NCI-H2081 treated with DMSO at 0.1 percent for 48 hours (cell line): ENCODE measurements around the gene CDK15.
A peak's percentile ranks its signal among the peaks of the same experiment; 100 is the strongest.

Source experiments
- DNase-seq: peaks from one replicate; lab custom pipeline; 2025; lab: John Stamatoyannopoulos, UW

Gene CDK15

DNA sequence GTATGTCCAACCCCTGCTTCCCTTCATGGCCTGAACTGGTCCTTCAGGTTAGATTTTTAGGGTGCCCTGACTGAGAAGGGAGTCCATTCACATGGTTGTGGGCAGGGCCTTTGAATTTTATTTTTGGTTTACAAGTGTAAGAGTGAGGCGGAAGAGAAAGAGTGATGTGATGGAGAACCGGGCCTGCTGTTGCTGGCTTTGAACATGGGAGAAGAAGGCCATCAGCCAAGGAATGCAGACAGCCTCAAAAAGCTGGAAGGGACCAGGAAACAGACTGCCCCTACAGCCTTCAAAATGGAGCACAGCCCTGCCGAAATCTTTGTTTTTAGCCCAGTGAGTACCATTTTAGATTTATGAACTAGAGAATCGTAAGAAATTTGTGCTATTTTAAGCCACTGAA, 105.0 kb downstream of the CDK15 start:
- no peak for DNase-seq

DNA sequence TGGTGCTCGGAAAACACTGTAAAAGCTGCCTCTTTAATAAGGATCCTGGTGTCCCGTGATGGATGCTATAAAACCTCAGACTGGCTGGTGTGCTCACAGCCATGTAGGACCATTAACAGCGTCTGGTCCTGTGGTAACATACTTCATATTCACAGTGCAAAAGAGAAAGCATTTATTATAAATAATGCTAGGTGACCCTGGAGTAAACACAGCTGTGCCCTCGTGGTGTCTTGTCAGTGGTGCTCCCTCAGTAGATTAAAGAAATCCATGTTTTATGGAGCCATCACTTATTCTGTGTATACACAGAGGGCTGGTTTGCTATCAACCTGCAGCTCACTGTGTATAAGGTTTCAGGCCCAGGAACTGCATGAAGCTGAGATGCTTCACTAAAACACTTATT, 106.9 kb downstream of the CDK15 start:
- DNase-seq = no peak

DNA sequence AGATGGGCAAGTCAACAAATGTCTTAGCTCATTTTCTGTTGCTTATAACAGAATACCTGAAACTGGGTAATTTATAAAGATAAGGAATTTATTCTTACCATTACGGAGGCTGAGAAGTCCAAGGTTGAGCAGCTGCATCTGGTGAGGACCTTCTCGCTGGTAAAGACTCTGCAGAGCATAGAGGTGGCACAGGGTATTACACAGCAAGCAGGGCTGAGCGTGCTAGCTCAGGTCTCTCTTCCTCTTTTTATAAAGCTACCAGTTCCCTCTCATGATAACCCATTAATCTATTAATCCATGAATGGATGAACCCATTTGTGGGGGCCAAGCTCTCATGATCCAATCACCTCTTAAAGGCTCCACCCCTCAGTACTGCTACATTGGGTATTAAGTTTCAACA, 109.1 kb downstream of the CDK15 start:
- no peak for DNase-seq

DNA sequence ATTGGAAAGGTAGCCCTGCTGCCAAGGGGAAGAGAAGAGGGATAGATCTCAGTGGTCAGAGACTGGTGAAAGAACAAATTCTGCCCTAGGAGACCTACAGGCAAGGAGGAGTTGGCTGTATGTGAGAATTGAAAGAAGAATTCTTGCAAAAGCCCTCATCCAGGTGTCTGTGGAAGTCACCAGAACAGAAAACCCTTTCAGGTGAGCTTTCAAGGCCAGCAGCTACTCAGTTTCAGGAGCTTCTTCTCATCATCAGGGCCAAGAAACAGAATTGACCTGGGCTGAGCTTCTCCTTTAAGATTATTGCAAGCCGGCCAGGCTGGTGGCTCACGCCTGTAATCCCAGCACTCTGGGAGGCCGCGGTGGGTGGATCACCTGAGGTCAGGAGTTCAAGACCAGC, 110.2 kb downstream of the CDK15 start:
- DNase-seq = no peak

DNA sequence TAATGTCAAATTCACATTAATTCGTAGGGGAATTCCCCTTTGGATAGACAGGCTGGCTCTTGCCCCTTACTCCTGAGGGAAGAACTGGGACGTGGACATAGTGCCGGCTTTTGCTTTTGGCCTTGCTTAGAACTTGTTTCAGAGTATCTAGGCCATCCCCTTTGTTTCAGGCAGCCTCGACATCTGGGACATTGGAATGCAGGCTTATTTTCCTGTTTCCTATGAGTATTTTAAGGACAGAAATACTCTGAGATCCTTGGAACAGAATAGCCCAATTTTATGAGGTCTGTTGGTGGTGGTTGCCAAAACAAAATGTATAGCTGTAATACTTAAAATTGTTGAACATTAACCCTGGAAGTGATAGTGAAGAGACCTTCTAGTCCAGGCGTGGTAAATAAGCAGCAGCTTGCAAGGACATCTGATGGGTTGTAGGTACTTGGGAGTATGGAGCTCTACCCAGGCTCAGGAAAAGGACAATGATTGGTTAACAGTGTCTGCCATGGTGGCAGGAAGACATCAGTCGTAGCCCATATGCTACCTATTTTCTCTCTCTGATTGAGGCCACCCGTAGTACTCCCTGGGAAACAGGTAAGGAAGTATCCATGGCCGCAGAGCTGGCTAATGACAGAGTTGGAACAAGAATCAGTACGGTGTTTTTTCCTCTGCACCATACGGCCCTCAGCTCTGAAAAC, 112.4 kb downstream of the CDK15 start:
- DNase-seq = no peak

DNA sequence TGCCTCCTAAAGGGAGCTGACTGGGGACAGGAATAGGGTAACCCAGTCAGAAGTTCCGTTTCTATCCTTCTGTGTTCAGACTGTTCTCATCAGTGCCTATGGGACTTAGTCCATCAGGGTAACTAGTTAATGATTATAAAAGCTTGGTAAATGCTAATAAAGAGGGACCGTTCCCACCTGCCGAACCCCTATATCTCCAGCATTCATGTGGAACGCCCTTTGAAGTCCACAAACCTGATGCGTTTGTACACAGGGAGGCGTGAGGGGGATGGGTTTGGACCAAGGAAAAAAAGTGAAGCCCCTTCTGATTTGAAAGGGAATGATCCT, 112.9 kb downstream of the CDK15 start:
- DNase-seq = no peak

DNA sequence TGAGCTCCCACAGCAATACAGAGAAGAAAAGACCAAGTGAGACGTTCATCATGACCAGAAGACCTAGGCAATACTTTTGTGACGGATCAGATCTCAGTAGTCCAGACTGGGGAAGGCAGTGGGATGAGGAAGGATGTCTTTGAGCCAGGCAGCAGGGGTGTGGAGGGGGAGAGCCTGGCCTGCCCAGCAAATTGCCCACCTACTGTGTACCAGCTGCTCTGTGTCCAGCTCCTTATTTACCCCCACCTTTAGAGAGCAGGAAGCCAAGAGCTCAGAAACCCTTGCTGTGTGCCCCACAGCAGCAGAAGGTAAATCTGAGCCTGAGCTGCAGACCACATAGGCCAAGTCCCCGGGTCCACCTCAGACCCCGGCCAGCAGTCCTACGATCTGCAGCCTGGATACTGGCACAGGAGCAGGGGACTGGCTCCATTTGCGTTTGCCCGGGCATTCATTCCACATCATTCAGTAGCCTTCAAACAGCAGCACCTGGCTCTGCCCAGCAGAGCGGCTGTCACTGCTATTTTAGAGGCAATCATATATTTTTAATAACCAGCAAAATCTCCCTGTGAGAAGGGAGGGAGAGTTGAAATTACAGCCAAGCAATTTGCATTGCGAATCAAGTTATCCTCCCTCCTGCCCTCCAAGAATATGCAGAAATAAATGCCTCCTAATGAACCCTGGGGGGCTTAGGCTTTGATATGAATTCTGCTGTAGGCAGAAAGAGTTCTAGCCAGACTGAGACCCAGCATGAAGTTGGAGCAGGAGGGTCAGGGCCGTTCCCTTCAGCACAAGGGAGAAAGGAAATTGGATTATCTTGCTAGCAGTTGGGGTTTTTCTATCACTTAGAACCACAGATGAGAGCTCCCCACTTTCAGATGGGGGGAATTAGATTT, 117.3 kb downstream of the CDK15 start:
- DNase-seq = no peak

DNA sequence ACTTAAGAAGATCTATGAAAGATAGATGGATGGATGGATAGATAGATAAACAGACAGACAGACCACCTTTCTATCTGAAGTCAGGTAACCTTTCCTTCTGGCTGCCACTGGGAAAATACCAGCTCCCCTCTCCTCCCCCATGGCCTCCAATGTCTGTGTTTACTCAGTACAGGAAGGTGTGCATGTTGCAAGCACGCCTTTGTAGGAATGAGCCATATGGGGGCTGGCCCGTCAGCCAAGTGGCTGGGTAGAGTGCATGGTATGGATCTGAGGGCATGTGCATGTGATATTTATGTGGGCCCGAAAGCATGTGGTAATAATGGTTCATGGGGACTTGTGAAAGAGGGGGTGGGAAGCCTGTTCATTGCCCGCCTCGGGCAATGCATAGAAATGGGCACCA, 118.1 kb downstream of the CDK15 start:
- DNase-seq = no peak

DNA sequence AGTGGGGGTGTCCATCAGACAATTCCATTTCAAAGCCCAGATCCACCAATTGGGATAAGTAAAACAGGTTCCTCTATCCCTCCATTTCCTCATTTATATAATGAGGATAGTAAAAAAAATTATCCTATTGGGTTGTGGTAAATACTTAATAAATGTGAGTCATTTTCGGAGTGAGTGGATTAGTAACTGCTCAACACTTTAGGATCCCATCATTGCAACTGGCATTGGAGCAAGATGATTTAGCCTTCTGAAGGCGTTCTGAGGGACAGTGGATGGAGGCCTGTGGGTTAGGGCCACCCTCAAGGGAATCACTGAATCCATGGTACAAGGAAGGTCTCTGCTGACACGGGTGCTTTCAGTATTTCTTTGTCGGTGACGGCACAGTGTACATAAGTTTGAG, 118.7 kb downstream of the CDK15 start:
- no peak for DNase-seq

DNA sequence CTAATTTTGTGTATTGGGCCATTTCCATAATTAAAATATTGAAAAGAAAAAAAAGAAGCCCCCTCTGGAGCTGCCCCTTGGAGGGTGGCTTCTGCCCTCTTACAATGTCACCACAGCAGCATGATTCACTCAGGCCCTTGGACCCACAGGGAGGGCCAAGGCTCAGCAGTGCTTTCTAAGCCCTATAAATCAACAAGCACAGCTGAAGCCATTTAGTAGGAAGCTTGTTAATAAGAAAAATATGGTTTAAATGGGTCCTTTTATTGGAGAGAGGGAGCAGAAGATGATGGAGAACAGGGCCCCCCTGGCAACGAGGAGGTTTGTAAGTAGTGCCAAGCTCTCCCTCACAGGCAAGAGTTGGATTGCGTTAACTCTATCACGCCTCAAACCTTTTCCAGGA, 119.7 kb downstream of the CDK15 start:
- no peak for DNase-seq

DNA sequence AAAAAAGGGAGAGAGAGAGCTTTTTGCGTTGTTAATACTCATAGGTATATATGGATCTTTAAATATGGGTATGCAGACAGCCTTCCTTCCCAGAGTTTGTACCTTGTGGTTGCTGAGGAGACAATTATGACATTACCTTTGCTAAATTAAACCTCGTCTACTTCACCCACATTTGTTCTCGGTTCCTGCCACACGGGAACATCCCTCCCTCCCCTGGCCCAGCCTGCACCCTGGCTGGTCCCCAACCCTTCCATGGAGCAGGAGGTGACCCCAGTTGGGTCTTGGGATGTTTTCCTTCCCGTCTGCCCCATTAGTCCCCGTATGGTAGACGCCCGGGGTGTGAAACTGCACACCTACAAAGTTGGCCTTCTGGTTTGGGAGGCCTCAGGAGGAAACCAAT, 122.0 kb downstream of the CDK15 start:
- DNase-seq = no peak

DNA sequence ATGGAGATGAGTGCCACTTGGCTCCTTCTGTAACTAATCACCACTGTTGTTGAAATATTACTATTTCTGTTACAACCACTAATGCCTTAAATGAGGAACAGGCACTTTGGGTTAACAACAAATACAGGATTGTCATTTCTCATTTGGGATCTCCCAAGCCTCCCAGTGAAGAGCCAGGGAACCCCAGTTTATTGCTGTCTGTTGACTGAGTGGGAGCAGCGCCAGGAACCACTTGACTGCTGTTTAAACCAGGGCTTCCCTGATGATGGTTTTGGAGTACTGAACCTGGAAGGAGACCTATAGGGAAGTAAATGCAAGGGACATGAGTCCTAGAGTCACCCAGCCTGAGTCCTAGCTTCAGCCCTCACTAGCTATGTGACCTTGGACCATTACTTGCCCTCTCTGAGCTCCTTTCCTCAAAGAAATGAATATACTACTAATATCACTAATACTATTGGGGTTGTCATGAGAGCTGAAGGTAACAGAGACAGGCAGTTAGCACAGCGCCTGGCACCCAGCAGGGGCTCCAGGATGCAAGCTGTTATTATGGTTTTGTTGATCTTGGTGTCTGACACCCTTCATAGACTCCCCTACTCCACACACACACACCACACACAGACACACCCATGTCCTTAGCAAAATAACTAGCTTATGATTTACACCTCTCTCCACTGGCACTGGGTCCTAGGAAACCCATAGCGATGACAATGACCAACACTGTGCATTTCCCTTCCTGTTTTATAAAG, 123.1 kb downstream of the CDK15 start:
- DNase-seq = peak; percentile 67

DNA sequence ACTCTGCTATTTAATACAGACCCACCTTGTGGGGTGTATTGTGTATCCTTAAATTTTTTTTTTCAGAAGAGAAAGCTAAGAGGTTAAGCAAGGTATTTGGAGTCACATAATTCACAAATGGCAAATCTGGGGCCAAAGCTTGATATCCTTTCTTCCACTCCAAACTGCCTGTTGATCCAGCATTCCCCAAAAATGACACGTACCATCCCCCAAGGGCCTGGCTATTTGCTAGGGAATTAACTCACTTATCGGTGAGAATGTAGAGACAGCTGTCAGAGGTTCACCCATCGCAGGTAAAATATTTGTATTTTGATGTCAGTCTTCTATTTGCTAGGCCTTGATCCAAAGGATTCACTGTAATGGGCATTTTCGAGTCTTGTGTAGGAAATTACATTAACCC, 123.7 kb downstream of the CDK15 start:
- DNase-seq = no peak

DNA sequence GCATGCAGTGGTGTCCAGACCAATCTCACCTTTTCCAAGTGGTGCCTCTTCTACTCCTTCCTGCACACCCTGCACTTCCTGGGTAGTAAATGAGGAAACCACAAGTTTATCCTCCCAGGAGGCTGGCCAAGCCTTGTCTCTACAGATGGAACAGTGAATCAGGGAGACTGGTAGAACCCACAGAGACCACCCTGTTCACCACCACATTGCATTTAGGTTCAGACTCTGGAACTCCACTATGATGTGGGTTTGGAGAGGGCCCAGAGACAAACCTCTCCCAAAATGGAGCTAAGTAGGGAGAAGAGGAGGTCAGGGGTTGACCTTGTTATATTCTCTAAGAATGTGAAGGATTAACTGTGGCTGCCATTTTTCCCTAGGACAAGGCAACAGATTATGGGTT, 124.5 kb downstream of the CDK15 start:
- DNase-seq = no peak

DNA sequence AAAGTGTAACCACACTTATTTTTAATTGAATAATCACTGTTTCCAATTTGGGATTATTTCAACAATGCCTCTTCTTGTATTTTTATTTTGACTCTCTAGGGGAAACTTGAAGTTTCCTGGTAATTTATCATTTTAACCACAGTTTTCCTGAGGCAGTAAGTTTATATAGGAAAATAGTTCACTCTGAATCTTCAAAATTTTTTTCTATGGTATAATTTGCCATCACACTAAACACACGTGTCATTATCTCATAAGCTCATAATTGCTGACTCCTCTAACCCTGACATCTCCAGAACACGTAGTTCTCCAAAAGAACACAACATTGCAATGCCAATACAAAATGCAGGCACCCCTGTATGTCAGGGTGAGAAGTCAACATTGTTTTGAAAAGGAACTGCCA, 125.1 kb downstream of the CDK15 start:
- no peak for DNase-seq

DNA sequence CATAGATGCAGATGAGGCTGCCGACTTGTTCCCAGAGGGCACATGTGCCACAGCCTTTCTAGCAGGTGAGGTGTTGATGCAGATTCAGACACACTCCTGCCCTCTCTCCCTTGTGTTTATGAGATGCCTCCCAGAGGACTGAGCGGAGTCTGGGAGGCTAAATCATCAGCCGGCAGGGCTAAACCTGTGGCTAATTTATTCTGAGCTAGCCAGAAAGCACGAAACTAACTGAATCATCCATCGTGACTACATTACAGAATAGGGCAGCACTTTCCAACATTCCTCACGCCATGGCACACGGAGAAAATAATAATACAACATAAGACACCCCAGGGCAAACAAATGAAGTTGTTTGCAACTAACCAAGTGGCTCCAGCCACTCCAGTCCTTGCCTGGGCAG, 125.6 kb downstream of the CDK15 start:
- DNase-seq = no peak

DNA sequence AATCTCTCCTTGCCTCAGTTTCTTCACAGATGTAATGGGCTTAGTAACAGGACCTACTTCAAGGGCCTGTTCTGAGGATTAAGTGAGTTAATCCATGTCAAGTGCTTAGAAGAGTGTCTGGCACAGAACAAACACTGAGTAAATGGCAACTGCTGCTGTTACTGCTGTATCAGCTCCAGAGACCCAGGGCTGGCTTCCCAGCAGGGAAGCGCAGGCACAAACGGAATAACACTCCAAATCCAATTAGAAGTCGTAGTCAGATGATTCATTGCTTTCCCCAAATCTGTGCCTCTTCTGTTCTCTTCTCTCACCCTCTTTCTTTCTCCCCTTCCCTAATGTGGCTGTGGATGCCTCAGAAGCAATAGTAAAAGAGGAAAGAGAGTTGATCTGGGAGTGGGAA, 126.2 kb downstream of the CDK15 start:
- no peak for DNase-seq

DNA sequence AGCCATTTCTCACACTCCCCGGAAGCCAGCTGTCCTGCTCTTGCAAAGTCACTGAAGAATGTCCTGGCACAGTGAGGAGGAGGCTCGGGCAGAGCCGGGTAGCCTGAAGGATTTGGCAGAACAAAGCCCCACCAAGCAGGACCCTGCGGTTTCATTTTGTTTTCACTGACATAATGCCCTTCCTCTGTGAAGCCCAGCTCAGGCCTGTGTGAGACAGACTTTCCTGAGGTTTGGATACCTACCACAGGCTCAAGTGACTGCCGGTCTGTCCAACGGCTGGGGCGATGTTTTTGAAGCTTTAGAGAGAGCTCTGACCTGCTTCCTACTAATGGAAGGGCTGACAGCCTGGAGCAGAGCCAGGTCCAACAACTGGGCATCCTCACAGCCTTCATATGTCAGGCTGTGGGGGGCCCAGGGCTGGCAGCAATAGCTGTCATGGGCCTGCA, 127.5 kb downstream of the CDK15 start:
- DNase-seq = no peak

DNA sequence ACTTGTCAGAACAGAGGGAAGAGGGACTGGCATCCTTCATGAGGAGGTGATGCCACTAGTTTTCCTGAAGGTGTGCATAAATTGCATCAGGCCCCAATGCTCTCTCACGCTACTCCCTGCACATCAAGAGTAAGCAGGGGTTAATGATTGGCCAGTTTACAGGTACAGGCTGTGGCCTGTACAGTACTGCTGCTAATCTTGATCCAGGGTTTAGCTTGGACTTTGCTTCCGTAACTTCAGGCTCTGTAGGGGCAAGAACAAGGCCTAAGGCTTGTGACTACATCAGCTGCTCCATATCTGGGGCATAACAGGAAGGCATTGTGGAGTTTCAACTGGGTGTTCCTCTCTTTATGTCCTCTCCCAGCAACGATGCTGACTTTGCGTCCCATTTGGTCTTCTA, 130.5 kb downstream of the CDK15 start:
- no peak for DNase-seq

DNA sequence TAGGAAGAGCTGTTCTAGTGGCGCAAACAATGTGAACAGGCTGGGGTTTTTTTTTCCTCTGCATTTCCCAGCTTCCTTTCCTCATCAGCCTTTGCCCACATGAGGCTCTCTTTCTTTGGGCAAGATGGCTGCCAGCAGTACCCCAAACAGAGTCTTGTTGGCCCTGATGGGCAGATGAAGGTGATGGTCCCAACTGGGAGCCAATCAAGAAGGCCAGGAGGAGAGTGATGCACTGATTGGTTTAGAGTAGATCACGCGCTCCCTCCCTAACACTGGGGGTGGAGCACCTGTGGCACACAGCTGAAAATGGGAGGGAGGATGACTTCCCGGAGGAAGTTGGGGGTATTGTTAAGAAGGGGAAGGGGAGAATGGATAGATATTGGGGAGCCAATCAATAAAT, 131.0 kb downstream of the CDK15 start:
- DNase-seq = no peak

DNA sequence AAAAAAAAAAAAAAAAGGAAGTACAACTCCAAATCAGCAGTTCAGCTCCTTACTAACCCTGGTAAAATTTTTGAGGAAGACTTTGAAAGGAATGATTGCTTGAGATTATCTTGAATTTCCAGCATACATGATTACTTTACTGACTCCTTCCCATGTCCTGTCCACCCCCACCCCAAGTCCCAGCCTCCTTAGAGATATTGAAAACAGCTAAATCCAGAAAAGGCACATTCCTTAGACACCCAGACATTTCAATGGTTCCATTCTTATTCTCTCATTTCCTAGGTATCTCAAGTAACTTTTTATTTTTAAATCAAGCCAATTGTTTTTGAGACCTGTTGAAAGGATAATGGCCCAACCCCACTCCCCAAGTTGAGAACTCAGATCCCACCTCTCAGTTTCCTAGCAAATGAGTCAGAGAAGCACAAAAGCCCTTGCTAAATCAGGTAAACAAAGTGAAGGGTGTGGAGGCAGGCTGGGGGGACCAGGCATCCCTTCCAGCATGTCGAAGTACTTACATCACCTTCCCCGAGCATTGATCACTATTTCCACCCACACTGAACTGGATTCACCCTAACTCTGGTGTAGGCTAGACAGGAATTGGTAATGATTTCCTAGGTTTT, 131.9 kb downstream of the CDK15 start:
- DNase-seq = no peak

DNA sequence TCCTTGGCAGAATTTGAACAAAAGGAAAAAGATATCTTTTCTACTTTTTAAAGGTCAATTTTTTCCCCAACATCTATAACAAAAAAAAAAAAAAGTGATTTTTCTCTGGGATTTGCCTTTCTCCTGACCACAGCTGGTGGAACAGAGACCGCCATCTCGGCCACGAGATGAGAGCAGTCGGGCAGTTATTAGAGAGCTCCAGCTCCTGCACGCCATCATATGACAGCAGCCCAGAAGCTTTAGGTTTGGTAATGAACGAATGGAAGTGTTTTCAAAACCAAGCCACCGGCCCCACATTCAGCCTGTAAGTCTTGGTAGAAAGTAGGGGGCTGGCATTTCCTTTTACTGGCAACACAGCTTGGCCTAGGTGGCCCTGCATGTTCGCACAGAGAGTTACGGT, 132.4 kb downstream of the CDK15 start:
- no peak for DNase-seq
